Ishikawa (cell line): Measurements from ENCODE around the gene SLCO2A1.

ENCODE experiments used
- CEBPB ChIP-seq: IDR thresholded peaks from 2 replicates; pipeline ENCODE4 v1.6.1; 2012
- FOXM1 ChIP-seq: IDR thresholded peaks from 2 replicates; pipeline ENCODE4 v1.6.1; 2012; ENCODE audit warnings: low read depth, borderline replicate concordance
- RAD21 ChIP-seq: IDR thresholded peaks from 2 replicates; pipeline ENCODE4 v1.6.1; 2012; ENCODE audit warnings: low read depth
- TAF1 ChIP-seq: IDR thresholded peaks from 2 replicates; pipeline ENCODE4 v1.6.1; 2012; ENCODE audit warnings: low read depth, mild to moderate bottlenecking
- TEAD4 ChIP-seq: IDR thresholded peaks from 2 replicates; pipeline ENCODE4 v1.6.1; 2012
- TF ChIP-seq, protein P1 (sequence below): IDR thresholded peaks from 2 replicates; pipeline ENCODE4 v1.6.1; 2012; ENCODE audit warnings: low read depth, mild to moderate bottlenecking

DNA sequence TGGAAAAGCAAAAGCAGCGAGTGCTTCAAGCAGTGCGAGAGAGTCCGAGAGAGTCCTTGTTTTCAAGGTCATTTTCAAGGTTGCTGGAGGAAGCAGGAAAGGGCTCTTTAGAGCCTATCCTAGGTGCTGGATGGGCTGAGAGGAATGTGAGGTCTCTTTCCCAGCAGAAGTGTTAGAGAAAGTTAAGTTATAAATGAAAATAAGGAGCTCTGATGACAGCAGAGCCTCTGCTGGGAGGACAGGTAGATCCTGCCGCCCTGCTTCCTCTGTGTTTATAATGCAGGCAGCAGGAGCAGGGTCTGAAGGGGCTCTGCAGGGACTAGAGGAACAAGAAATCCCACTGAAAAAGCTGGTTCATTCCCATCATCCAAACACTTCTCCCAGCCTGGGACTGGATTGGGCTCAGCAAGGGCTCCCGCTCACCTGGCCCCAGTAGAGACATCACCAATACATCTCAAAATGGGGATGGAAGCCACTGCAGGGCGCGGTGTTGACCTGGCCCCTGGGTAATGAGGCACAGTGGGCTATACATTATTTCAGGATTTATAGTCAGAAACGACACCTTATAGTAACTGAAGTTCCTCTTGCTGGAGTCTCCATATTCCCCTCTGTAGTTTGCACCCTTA, 92.6 kb downstream of the SLCO2A1 start:
- TF ChIP-seq TAF1: no peak
- TF ChIP-seq RAD21: no peak
- no peak for TF ChIP-seq CEBPB
- no peak for TF ChIP-seq FOXM1
- TF ChIP-seq, protein P1, sequence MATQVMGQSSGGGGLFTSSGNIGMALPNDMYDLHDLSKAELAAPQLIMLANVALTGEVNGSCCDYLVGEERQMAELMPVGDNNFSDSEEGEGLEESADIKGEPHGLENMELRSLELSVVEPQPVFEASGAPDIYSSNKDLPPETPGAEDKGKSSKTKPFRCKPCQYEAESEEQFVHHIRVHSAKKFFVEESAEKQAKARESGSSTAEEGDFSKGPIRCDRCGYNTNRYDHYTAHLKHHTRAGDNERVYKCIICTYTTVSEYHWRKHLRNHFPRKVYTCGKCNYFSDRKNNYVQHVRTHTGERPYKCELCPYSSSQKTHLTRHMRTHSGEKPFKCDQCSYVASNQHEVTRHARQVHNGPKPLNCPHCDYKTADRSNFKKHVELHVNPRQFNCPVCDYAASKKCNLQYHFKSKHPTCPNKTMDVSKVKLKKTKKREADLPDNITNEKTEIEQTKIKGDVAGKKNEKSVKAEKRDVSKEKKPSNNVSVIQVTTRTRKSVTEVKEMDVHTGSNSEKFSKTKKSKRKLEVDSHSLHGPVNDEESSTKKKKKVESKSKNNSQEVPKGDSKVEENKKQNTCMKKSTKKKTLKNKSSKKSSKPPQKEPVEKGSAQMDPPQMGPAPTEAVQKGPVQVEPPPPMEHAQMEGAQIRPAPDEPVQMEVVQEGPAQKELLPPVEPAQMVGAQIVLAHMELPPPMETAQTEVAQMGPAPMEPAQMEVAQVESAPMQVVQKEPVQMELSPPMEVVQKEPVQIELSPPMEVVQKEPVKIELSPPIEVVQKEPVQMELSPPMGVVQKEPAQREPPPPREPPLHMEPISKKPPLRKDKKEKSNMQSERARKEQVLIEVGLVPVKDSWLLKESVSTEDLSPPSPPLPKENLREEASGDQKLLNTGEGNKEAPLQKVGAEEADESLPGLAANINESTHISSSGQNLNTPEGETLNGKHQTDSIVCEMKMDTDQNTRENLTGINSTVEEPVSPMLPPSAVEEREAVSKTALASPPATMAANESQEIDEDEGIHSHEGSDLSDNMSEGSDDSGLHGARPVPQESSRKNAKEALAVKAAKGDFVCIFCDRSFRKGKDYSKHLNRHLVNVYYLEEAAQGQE: no peak
- TF ChIP-seq TEAD4: no peak
